ENCODE results near the gene MVB12A.

GRCh38 chr19:17451820-17452219 is 32.0 kb downstream of the MVB12A start:
- TF ChIP-seq EZH2 (IDR thresholded peaks at IDR 0.05; ENCODE audit: insufficient read depth, poor library complexity, severe bottlenecking): no peak
- TF ChIP-seq EZH2phosphoT487 (IDR thresholded peaks at IDR 0.05; ENCODE audit: insufficient read depth, low read depth): no peak

Data from GM23248 (cell line).